ENCODE results near the gene GPAT3.

The GPAT3 gene

DNA sequence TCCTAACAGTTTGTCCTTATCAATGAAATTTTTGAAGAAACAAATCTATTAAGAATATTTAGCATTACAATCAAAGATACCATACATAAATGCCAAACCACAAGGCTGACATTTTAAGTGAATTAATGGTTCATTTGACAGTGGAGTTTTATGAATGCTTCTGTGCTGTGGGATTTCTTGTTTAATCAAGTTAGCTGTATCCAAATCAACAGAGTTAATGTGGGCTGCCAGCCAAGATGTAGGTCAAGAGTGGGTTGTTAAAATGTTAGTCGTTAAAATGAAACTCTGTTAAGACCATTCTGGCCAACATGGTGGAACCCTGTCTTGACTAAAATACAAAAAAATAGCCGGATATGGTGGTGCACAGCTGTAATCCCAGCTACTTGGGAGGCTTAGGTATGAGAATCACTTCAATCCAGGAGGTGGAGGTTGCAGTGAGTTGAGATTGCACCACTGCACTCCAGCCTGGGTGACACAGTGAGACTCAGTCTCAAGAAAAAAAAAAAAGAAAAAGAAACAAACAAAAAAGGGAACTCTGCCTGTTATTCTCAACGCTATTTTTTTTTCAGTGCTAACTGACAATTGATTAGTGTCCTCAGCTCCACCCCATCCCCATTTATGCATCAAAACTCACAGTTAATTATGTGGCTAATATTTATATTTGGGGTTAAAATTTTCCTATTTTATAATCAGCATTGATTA is 20.2 kb downstream of the GPAT3 start:
- H3K4me1 ChIP-seq (ENCODE audit: control insufficient read depth, low read depth, low read length): no peaks in the 10 kb centered on the region
- no peaks in the 10 kb centered on the region for H3K79me2 ChIP-seq (ENCODE audit: control insufficient read depth, insufficient read depth, low read length)
- H4K5ac ChIP-seq (ENCODE audit: low read length): no peak overlapping the region
- H2BK15ac ChIP-seq (replicated peaks; ENCODE audit: low read depth): no peak overlapping the region
- no peaks in the 10 kb centered on the region for H3K79me1 ChIP-seq (ENCODE audit: low read length)
- H3K56ac ChIP-seq (ENCODE audit: low read length): no peak overlapping the region
- no peak overlapping the region for H3K18ac ChIP-seq (ENCODE audit: low read length)
- no peak overlapping the region for H3K23ac ChIP-seq (ENCODE audit: low read length)
- no peak overlapping the region for H2BK120ac ChIP-seq (ENCODE audit: low read depth, low read length)
- DNase-seq: no peak
- H3K27ac ChIP-seq (ENCODE audit: low read depth, low read length): no peak overlapping the region
- H2BK5ac ChIP-seq (ENCODE audit: low read length): no peak overlapping the region
- no peak overlapping the region for H3K4ac ChIP-seq (ENCODE audit: low read depth, low read length)
- H3K4me3 ChIP-seq (ENCODE audit: low read length): no peak overlapping the region
- no peak overlapping the region for H3K9ac ChIP-seq (ENCODE audit: low read length)
- no CpG with 5 or more reads among the region's 3 CpGs for WGBS (ENCODE audit: extremely low coverage, insufficient coverage, low lambda C conversion rate)
- H3K4me2 ChIP-seq (ENCODE audit: low read length): no peak overlapping the region
- H4K8ac ChIP-seq (ENCODE audit: low read depth, low read length): no peak overlapping the region
- H3K27me3 ChIP-seq (ENCODE audit: insufficient read depth, low read length, poor library complexity): no peaks in the 10 kb centered on the region
- no peak overlapping the region for H2AK5ac ChIP-seq (ENCODE audit: low read length)
- H3K36me3 ChIP-seq (ENCODE audit: control insufficient read depth, insufficient read depth, low read length): no peaks in the 10 kb centered on the region

DNA sequence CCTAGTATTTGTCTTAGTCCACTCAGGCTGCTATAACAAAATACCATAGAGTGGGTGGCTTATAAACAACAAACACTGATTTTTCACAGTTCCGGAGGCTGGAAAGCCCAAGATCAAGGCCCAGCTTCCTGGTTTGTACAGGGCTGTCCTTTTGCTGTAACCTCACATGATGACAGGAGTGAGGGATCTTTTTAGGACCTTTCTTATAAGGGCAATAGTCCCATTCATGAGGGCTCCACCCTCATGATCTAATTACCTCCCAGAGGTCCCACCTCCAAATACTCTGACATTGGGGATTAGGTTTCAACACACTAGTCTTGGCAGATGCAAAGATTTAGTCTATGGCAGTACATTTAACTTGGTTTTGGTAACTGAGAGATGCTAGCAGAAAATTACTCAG is 20.9 kb downstream of the GPAT3 start:
- no peak overlapping the region for H2BK120ac ChIP-seq (ENCODE audit: low read depth, low read length)
- no CpG with 5 or more reads among the region's 1 CpG for WGBS (ENCODE audit: extremely low coverage, insufficient coverage, low lambda C conversion rate)

DNA sequence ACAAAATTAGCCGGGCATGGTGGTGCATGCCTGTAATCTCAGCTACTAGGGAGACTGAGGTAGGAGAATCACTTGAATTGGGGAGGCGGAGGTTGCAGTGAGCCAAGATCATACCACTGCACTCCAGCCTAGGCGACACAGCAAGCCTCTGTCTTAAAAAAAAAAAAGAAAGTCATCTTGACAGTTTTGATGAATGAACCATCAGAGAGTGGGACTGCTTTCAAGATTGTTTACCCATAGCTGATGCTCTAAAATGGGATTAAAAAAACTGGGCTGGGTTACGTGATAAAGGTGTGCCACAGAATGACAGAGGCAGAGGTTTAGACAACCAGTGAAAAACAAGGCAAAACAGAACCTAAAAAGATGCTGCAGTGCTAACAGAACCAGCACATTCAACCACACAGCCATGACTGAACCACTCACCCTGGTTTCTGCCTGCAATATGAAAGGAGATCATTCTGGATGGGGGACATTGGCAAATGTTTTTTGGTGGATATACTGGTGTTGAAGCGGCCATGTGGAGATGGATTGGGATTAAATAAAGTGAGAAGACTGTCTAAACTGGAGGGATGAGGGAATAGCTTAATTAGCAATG is 22.2 kb downstream of the GPAT3 start:
- H3K4ac ChIP-seq (ENCODE audit: low read depth, low read length): no peak overlapping the region
- no peak overlapping the region for H3K23ac ChIP-seq (ENCODE audit: low read length)
- DNase-seq: no peak
- no peaks in the 10 kb centered on the region for H3K36me3 ChIP-seq (ENCODE audit: control insufficient read depth, insufficient read depth, low read length)
- no peaks in the 10 kb centered on the region for H3K27me3 ChIP-seq (ENCODE audit: insufficient read depth, low read length, poor library complexity)
- H2BK120ac ChIP-seq (ENCODE audit: low read depth, low read length): no peak overlapping the region
- H2BK5ac ChIP-seq (ENCODE audit: low read length): no peak overlapping the region
- no peak overlapping the region for H2BK15ac ChIP-seq (replicated peaks; ENCODE audit: low read depth)
- no peaks in the 10 kb centered on the region for H3K79me2 ChIP-seq (ENCODE audit: control insufficient read depth, insufficient read depth, low read length)
- H3K56ac ChIP-seq (ENCODE audit: low read length): no peak overlapping the region
- no peak overlapping the region for H3K4me3 ChIP-seq (ENCODE audit: low read length)
- H4K8ac ChIP-seq (ENCODE audit: low read depth, low read length): no peak overlapping the region
- no peaks in the 10 kb centered on the region for H3K4me1 ChIP-seq (ENCODE audit: control insufficient read depth, low read depth, low read length)
- WGBS (ENCODE audit: extremely low coverage, insufficient coverage, low lambda C conversion rate): 100% methylated on average over 1 of the region's 5 CpGs
- no peak overlapping the region for H3K9ac ChIP-seq (ENCODE audit: low read length)
- H3K18ac ChIP-seq (ENCODE audit: low read length): no peak overlapping the region
- no peak overlapping the region for H3K27ac ChIP-seq (ENCODE audit: low read depth, low read length)
- no peak overlapping the region for H2AK5ac ChIP-seq (ENCODE audit: low read length)
- no peak overlapping the region for H4K5ac ChIP-seq (ENCODE audit: low read length)
- H3K79me1 ChIP-seq (ENCODE audit: low read length): no peaks in the 10 kb centered on the region
- H3K4me2 ChIP-seq (ENCODE audit: low read length): no peak overlapping the region

More for the DNA sequence above, 20.9 kb downstream of the GPAT3 start:
- Histone ChIP-seq H3K4ac (ENCODE audit: low read depth, low read length) (no peak overlapping the region), H3K56ac (ENCODE audit: low read length) (no peak overlapping the region), H4K5ac (ENCODE audit: low read length) (no peak overlapping the region), H3K27ac (ENCODE audit: low read depth, low read length) (no peak overlapping the region), H2AK5ac (ENCODE audit: low read length) (no peak overlapping the region), H3K79me1 (ENCODE audit: low read length) (no peaks in the 10 kb centered on the region), H3K36me3 (ENCODE audit: control insufficient read depth, insufficient read depth, low read length) (no peaks in the 10 kb centered on the region), H3K4me3 (ENCODE audit: low read length) (no peak overlapping the region), H2BK15ac (replicated peaks; ENCODE audit: low read depth) (no peak overlapping the region), H4K8ac (ENCODE audit: low read depth, low read length) (no peak overlapping the region), H2BK5ac (ENCODE audit: low read length) (no peak overlapping the region), H3K18ac (ENCODE audit: low read length) (no peak overlapping the region), H3K9ac (ENCODE audit: low read length) (no peak overlapping the region), H3K4me1 (ENCODE audit: control insufficient read depth, low read depth, low read length) (no peaks in the 10 kb centered on the region), H3K27me3 (ENCODE audit: insufficient read depth, low read length, poor library complexity) (no peaks in the 10 kb centered on the region), H3K79me2 (ENCODE audit: control insufficient read depth, insufficient read depth, low read length) (no peaks in the 10 kb centered on the region), H3K23ac (ENCODE audit: low read length) (no peak overlapping the region), H3K4me2 (ENCODE audit: low read length) (no peak overlapping the region)
- no peak for DNase-seq

DNA sequence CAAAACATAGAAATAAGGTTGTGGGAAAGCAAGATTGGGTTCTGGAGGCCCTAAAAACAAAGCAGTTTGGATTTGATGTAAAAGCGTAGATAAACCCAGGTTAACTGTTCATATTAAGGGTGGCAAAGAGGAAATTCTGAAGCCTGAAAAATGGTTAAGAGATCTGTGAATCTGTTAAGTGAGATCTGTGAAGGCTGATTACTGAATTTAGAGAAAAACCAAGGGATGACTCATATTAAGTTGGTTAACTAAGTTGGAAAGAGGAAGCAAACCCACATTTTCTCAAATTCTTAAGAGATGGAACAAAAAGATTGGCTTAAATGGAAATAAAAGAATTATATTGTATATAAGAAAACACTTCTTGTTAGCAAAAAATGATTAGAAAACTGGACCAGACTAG is 22.8 kb downstream of the GPAT3 start:
- no peaks in the 10 kb centered on the region for H3K79me1 ChIP-seq (ENCODE audit: low read length)
- WGBS (ENCODE audit: extremely low coverage, insufficient coverage, low lambda C conversion rate): no CpG with 5 or more reads among the region's 1 CpG

DNA sequence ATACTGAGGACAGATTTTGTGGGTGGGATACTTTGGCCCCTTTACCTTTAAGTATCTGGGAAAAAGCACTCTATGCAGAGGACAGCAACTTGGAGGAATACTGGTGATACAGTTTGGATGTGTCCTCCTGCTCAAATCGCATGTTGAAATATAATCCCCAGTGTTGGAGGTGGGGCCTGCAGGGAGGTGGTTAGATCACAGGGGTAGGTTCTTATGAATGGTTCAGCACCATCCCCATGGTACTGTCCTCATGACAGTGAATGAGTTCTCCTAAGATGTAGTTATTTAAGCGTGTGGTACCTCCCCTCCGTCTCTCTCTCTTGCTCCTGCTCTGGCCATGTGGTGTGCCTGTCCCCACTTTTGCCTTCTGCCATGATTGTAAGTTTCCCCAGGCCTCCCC is 24.6 kb downstream of the GPAT3 start:
- WGBS (ENCODE audit: extremely low coverage, insufficient coverage, low lambda C conversion rate): no CpG with 5 or more reads among the region's 3 CpGs
- no peak overlapping the region for H4K8ac ChIP-seq (ENCODE audit: low read depth, low read length)
- H3K79me2 ChIP-seq (ENCODE audit: control insufficient read depth, insufficient read depth, low read length): no peaks in the 10 kb centered on the region
- no peaks in the 10 kb centered on the region for H3K36me3 ChIP-seq (ENCODE audit: control insufficient read depth, insufficient read depth, low read length)
- no peak overlapping the region for H2BK120ac ChIP-seq (ENCODE audit: low read depth, low read length)
- no peak overlapping the region for H3K4me3 ChIP-seq (ENCODE audit: low read length)
- H3K4me2 ChIP-seq (ENCODE audit: low read length): no peak overlapping the region
- H3K4me1 ChIP-seq (ENCODE audit: control insufficient read depth, low read depth, low read length): no peaks in the 10 kb centered on the region
- H2AK5ac ChIP-seq (ENCODE audit: low read length): no peak overlapping the region
- H3K27ac ChIP-seq (ENCODE audit: low read depth, low read length): no peak overlapping the region
- no peak for DNase-seq
- no peak overlapping the region for H2BK15ac ChIP-seq (replicated peaks; ENCODE audit: low read depth)
- no peak overlapping the region for H3K4ac ChIP-seq (ENCODE audit: low read depth, low read length)
- no peak overlapping the region for H3K56ac ChIP-seq (ENCODE audit: low read length)
- no peak overlapping the region for H3K23ac ChIP-seq (ENCODE audit: low read length)
- H2BK5ac ChIP-seq (ENCODE audit: low read length): no peak overlapping the region
- H3K79me1 ChIP-seq (ENCODE audit: low read length): no peaks in the 10 kb centered on the region
- H3K18ac ChIP-seq (ENCODE audit: low read length): no peak overlapping the region
- H4K5ac ChIP-seq (ENCODE audit: low read length): no peak overlapping the region
- no peak overlapping the region for H3K9ac ChIP-seq (ENCODE audit: low read length)
- H3K27me3 ChIP-seq (ENCODE audit: insufficient read depth, low read length, poor library complexity): no peaks in the 10 kb centered on the region

More for the DNA sequence above, 22.8 kb downstream of the GPAT3 start:
- DNase-seq: no peak
- no peak overlapping the region for H3K4me2 ChIP-seq (ENCODE audit: low read length)
- H3K4ac ChIP-seq (ENCODE audit: low read depth, low read length): no peak overlapping the region
- no peak overlapping the region for H2BK120ac ChIP-seq (ENCODE audit: low read depth, low read length)
- H3K18ac ChIP-seq (ENCODE audit: low read length): no peak overlapping the region
- no peak overlapping the region for H3K23ac ChIP-seq (ENCODE audit: low read length)
- H3K4me1 ChIP-seq (ENCODE audit: control insufficient read depth, low read depth, low read length): no peaks in the 10 kb centered on the region
- H3K79me2 ChIP-seq (ENCODE audit: control insufficient read depth, insufficient read depth, low read length): no peaks in the 10 kb centered on the region
- no peak overlapping the region for H4K8ac ChIP-seq (ENCODE audit: low read depth, low read length)
- no peaks in the 10 kb centered on the region for H3K36me3 ChIP-seq (ENCODE audit: control insufficient read depth, insufficient read depth, low read length)
- H4K5ac ChIP-seq (ENCODE audit: low read length): no peak overlapping the region
- H2AK5ac ChIP-seq (ENCODE audit: low read length): no peak overlapping the region
- no peak overlapping the region for H3K4me3 ChIP-seq (ENCODE audit: low read length)
- no peak overlapping the region for H3K56ac ChIP-seq (ENCODE audit: low read length)
- no peaks in the 10 kb centered on the region for H3K27me3 ChIP-seq (ENCODE audit: insufficient read depth, low read length, poor library complexity)
- no peak overlapping the region for H2BK15ac ChIP-seq (replicated peaks; ENCODE audit: low read depth)
- no peak overlapping the region for H3K27ac ChIP-seq (ENCODE audit: low read depth, low read length)
- no peak overlapping the region for H3K9ac ChIP-seq (ENCODE audit: low read length)
- H2BK5ac ChIP-seq (ENCODE audit: low read length): no peak overlapping the region

DNA sequence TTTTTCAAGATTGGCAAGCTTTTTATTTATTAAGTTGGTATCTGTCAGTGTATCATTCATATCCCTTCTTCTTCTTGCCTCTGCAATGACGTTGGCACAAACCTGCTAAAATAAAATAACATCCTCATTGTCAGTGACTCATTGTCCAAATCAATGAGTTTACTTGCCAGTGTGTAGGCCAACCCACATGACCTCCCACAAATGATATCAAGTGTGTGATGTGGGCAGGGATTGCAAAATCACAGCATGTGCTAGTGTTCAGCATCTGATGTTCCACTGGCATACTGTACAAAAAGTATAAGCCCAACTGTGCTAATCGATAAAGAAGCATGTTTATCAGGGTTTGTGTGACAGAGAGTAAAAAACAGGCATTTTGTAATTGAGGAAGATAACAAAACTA is 25.5 kb downstream of the GPAT3 start:
- H3K79me1 ChIP-seq (ENCODE audit: low read length): no peaks in the 10 kb centered on the region
- no peaks in the 10 kb centered on the region for H3K79me2 ChIP-seq (ENCODE audit: control insufficient read depth, insufficient read depth, low read length)
- no peak overlapping the region for H3K4me2 ChIP-seq (ENCODE audit: low read length)
- no peak overlapping the region for H2AK5ac ChIP-seq (ENCODE audit: low read length)
- no peaks in the 10 kb centered on the region for H3K27me3 ChIP-seq (ENCODE audit: insufficient read depth, low read length, poor library complexity)
- H3K4me1 ChIP-seq (ENCODE audit: control insufficient read depth, low read depth, low read length): no peaks in the 10 kb centered on the region
- H3K27ac ChIP-seq (ENCODE audit: low read depth, low read length): no peak overlapping the region
- no CpG with 5 or more reads among the region's 2 CpGs for WGBS (ENCODE audit: extremely low coverage, insufficient coverage, low lambda C conversion rate)
- no peak overlapping the region for H3K18ac ChIP-seq (ENCODE audit: low read length)
- H2BK5ac ChIP-seq (ENCODE audit: low read length): no peak overlapping the region
- no peak overlapping the region for H3K9ac ChIP-seq (ENCODE audit: low read length)
- H4K5ac ChIP-seq (ENCODE audit: low read length): no peak overlapping the region
- no peak overlapping the region for H4K8ac ChIP-seq (ENCODE audit: low read depth, low read length)
- H3K4me3 ChIP-seq (ENCODE audit: low read length): no peak overlapping the region
- H2BK120ac ChIP-seq (ENCODE audit: low read depth, low read length): no peak overlapping the region
- no peak overlapping the region for H3K4ac ChIP-seq (ENCODE audit: low read depth, low read length)
- no peak overlapping the region for H2BK15ac ChIP-seq (replicated peaks; ENCODE audit: low read depth)
- H3K56ac ChIP-seq (ENCODE audit: low read length): no peak overlapping the region
- H3K23ac ChIP-seq (ENCODE audit: low read length): no peak overlapping the region
- DNase-seq: no peak
- no peaks in the 10 kb centered on the region for H3K36me3 ChIP-seq (ENCODE audit: control insufficient read depth, insufficient read depth, low read length)

Measured in mesendoderm (in vitro differentiated cells).